OCI-LY7 (cell line): Measurements from ENCODE around the gene MFAP4. TPM values are rescaled to one million over a fixed set of nuclear protein-coding genes. Genes with fewer than 3 reads are reported as not detected.

ENCODE experiments used
- Bru-seq: library from RNA; stranded (reverse); fragments of 400-500 nt; gene quantifications from one replicate; lab custom pipeline; 2021; lab: Mats Ljungman, UMichigan
- BruChase-seq, 2 experiments: library from RNA; stranded (reverse); fragments of 400-500 nt; gene quantifications; one replicate each; lab custom pipeline; 2021; lab: Mats Ljungman, UMichigan
- BruUV-seq: library from RNA; stranded (reverse); fragments of 400-500 nt; replicated peaks from 2 replicates; lab custom pipeline; 2021; lab: Mats Ljungman, UMichigan
- CTCF ChIA-PET: fragments of 300-600 bp; sonication (Branson Sonifier 250); formaldehyde crosslinking; loops from one replicate; lab custom pipeline; 2022; ENCODE audit warnings: antibody characterized with exemption; ENCODE audit not compliant: unreplicated experiment; lab: Charles Lee
- POLR2A ChIA-PET: fragments of 300-600 bp; sonication (Branson Sonifier 250); formaldehyde crosslinking; loops from one replicate; lab custom pipeline; 2022; ENCODE audit warnings: antibody characterized with exemption; lab: Charles Lee
- DNase-seq: peaks from one replicate; pipeline ENCODE4 v3.0.0-alpha.2; 2015; ENCODE audit warnings: low spot score
- H2AFZ ChIP-seq: fragments of 200-600 bp; sonication (generic), shearing (Covaris generic); 2 replicates; pipeline ENCODE4 v1.6.1; 2014; ENCODE audit warnings: mild to moderate bottlenecking, antibody characterized with exemption, low read length, moderate library complexity
- H3K27ac ChIP-seq: fragments of 200-600 bp; sonication (generic); 2 replicates; pipeline ENCODE4 v1.5.1; 2014; ENCODE audit warnings: mixed run types, low read depth, mild to moderate bottlenecking, moderate library complexity, low read length, inconsistent platforms; ENCODE audit not compliant: poor library complexity, severe bottlenecking
- H3K36me3 ChIP-seq: fragments of 200-600 bp; sonication (generic); 2 replicates; pipeline ENCODE4 v1.6.1; 2014; ENCODE audit warnings: mild to moderate bottlenecking, antibody characterized with exemption, low read length, moderate library complexity, mixed read lengths; ENCODE audit not compliant: insufficient read depth
- H3K4me1 ChIP-seq: fragments of 200-600 bp; sonication (generic); 2 replicates; pipeline ENCODE4 v1.5.1; 2014; ENCODE audit warnings: mild to moderate bottlenecking, low read length; ENCODE audit not compliant: insufficient read depth, poor library complexity, severe bottlenecking
- H3K4me2 ChIP-seq: fragments of 200-600 bp; sonication (generic); 2 replicates; pipeline ENCODE4 v1.6.1; 2014; ENCODE audit warnings: mild to moderate bottlenecking, low read length
- H3K4me3 ChIP-seq: fragments of 200-600 bp; sonication (generic); 2 replicates; pipeline ENCODE4 v1.5.1; 2014; ENCODE audit warnings: mild to moderate bottlenecking, low read depth, low read length; ENCODE audit not compliant: poor library complexity, severe bottlenecking
- H3K79me2 ChIP-seq: fragments of 200-600 bp; sonication (generic); 2 replicates; pipeline ENCODE4 v1.6.1; 2016; ENCODE audit warnings: low read depth, mild to moderate bottlenecking, low read length, moderate library complexity, mixed read lengths; ENCODE audit not compliant: insufficient read depth
- H3K9me2 ChIP-seq: fragments of 200-600 bp; sonication (generic); 2 replicates; pipeline ENCODE4 v1.6.1; 2016; ENCODE audit warnings: mild to moderate bottlenecking, low read length, mixed read lengths; ENCODE audit not compliant: insufficient read depth
- H3K9me3 ChIP-seq: fragments of 200-600 bp; sonication (generic); 2 replicates; pipeline ENCODE4 v1.6.1; 2014; ENCODE audit warnings: mild to moderate bottlenecking, mixed run types, low read length, mixed read lengths
- H4K20me1 ChIP-seq: fragments of 200-600 bp; sonication (generic); 2 replicates; pipeline ENCODE4 v1.6.1; 2014; ENCODE audit warnings: mild to moderate bottlenecking, antibody characterized with exemption, low read length, moderate library complexity, mixed read lengths; ENCODE audit not compliant: insufficient read depth
- EZH2phosphoT487 ChIP-seq: fragments of 200-600 bp; sonication (generic); IDR thresholded peaks from 2 replicates; pipeline ENCODE4 v1.6.1; 2018; ENCODE audit warnings: low read depth, borderline replicate concordance, mild to moderate bottlenecking, mixed run types, antibody characterized with exemption, low read length, moderate library complexity, mixed read lengths
- intact Hi-C: fragments of 100-400 bp; cut with micrococcal nuclease; formaldehyde crosslinking; loops from one replicate; pipeline ENCODE4 v1.10.0; 2022; ENCODE audit not compliant: unreplicated experiment
- long read RNA-seq: library from polyadenylated mRNA; stranded (forward); transcript quantifications from one replicate; pipeline ENCODE4 v2.0.0, GENCODE V29; 2022
- total RNA-seq, 2 experiments: library from RNA; depleted of rRNA in 1 of 2; stranded (reverse); fragments of >200 nt in 1 of 2; shearing (Covaris generic) in 1 of 2; gene quantifications; 2 replicates each; pipeline ENCODE4 v1.2.3, GENCODE V29; 2014 to 2022
- TF ChIP-seq, protein P1 (sequence below): fragments of 200-600 bp; sonication (generic); conservative IDR thresholded peaks from 2 replicates; pipeline ENCODE4 v1.5.1; 2014; ENCODE audit warnings: mild to moderate bottlenecking, antibody characterized with exemption, low read length, moderate library complexity, mixed read lengths

Gene MFAP4, protein sequence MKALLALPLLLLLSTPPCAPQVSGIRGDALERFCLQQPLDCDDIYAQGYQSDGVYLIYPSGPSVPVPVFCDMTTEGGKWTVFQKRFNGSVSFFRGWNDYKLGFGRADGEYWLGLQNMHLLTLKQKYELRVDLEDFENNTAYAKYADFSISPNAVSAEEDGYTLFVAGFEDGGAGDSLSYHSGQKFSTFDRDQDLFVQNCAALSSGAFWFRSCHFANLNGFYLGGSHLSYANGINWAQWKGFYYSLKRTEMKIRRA
- total RNA-seq (2014; rRNA removed; shearing (Covaris generic)), result not detected in 2 replicates
- 0.31 and 0.65 TPM in 2 replicates for total RNA-seq (2022)
- not detected for Bru-seq, nascent RNA
- BruChase-seq, experiment 1, labeled RNA remaining after a 6-hour chase, result not detected
- not detected for BruChase-seq, experiment 2, labeled RNA remaining after a 2-hour chase
- long read RNA-seq, result 0 reads

DNA sequence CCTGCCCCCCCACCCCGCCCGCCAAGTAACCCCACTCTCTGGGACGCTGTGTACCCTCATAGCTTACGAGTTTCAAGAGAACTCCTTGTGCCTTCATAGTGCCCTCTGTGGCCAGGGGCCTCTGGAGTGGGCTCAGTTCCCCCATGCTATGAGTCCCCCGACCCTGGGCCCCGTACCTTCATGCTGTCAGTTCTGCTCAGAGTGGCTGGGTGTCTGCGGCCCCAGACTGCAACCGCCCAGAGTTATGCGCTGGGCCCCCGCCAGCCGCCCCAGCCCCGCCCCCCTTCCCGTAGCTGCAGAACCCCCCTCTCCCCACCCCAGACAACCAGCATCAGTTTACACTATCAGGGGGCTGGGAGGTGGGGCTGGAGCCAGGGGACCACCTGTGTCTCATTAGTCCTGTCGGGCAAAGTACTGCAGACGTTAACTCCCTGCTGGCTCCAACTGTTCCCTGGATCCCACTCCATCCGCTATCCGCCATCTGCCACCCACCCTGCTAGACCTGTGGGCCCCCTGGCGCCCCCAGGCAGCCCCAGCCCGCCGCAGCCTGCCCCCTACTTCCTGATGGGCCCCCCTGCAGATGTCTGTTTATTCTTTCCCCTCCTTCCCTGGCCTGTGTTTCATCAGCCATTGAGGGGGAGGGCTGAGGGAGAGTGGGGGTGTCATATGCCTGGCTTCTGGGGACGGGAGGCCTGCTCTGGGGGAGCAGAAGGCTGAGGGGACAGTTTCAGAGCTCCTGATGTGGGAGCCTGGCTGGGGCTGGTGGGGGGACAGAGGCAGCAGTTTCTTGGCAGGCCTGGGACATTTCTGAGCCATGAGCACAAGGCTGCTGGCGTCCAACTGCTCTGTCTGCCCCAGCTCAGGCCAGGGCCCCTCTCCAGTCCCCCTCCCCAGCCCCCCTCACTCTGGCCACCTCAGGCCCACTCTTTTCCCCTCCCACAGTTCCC lies at the start of gene MFAP4:
TSS of gene MFAP4 (minus strand) at position 217 of the 947 bp plus-strand sequence. CDS start at position 182, 35 bp downstream.
- 0 out of 2 replicates have a peak within 1 kb of the TSS, but pooled peaks have one; percentile 25 for H3K4me2 ChIP-seq
- POLR2A ChIA-PET, result interaction anchor here (0.6 to 2.9 kb wide), 2 partner anchors 9 to 534 kb away, joined by 3 to 19 read pairs; partner anchors contain the start of gene MAPK7

DNA sequence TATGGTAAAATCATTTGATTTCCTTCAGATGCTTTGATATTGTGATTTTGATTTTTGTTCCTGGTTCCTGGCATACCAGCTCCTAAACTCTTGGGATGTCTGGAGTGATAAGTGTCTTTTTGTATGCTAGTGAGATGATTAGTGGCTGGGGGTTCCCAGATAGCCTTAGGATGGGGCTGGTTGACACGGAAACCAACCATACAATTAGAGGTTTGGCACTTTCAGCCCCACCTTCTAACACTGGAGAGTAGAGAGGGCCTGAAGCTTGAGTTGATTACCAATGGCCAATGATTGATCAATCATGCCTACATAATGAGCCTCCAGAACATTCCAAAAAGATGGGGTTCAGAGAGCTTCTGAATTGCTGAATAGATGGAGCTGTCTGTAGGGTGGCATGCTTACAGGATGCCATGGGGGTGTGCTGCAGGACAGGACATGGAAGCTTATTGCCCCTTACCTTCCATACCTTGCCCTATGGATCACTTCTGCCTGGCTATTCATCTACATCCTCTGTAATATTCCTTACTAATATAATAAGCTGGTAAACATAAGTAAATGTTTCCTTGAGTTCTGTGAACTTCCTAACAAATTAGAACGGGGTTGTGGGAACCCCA lies 46.8 kb upstream of the MFAP4 start:
- ChIA-PET CTCF (interaction anchor here (0.6 to 0.7 kb wide), 2 partner anchors 23 to 1442 kb away, joined by 3 read pairs; no protein-coding TSS in a partner anchor), POLR2A (interaction anchor here (0.6 kb wide), 1 partner anchor 129 kb away, joined by 3 read pairs; no protein-coding TSS in a partner anchor)
- no peak overlapping the region for H2AFZ ChIP-seq
- H4K20me1 ChIP-seq, result no peaks in the 10 kb centered on the region
- intact Hi-C loops, result loop anchor here (2.0 kb wide), 1 partner anchor 69 kb away; no protein-coding TSS in a partner anchor
- BruUV-seq, result no TSS peak
- H3K27ac ChIP-seq, result no peak overlapping the region
- H3K4me3 ChIP-seq, result no peak overlapping the region
- H3K36me3 ChIP-seq, result no peaks in the 10 kb centered on the region
- H3K4me2 ChIP-seq, result no peak overlapping the region
- TF ChIP-seq, protein P1, sequence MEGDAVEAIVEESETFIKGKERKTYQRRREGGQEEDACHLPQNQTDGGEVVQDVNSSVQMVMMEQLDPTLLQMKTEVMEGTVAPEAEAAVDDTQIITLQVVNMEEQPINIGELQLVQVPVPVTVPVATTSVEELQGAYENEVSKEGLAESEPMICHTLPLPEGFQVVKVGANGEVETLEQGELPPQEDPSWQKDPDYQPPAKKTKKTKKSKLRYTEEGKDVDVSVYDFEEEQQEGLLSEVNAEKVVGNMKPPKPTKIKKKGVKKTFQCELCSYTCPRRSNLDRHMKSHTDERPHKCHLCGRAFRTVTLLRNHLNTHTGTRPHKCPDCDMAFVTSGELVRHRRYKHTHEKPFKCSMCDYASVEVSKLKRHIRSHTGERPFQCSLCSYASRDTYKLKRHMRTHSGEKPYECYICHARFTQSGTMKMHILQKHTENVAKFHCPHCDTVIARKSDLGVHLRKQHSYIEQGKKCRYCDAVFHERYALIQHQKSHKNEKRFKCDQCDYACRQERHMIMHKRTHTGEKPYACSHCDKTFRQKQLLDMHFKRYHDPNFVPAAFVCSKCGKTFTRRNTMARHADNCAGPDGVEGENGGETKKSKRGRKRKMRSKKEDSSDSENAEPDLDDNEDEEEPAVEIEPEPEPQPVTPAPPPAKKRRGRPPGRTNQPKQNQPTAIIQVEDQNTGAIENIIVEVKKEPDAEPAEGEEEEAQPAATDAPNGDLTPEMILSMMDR, result peak; percentile 56
- no peak for TF ChIP-seq EZH2phosphoT487
- peaks cover 22% of the 10 kb centered on the region for H3K4me1 ChIP-seq
- no peaks in the 10 kb centered on the region for H3K9me2 ChIP-seq
- DNase-seq, result peak; percentile 29
- no peaks in the 10 kb centered on the region for H3K79me2 ChIP-seq
- H3K9me3 ChIP-seq, result no peaks in the 10 kb centered on the region

More for the DNA sequence above, at the start of gene MFAP4:
- no peak for TF ChIP-seq EZH2phosphoT487
- TF ChIP-seq, protein P1, result no peak
- BruUV-seq, result no TSS peak
- Histone ChIP-seq H3K9me2 (no peaks in the 10 kb centered on the region), H3K4me1 (peaks cover 11% of the 10 kb centered on the region), H3K4me3 (no peak within 1 kb of the TSS), H3K9me3 (no peaks in the 10 kb centered on the region), H3K27ac (no peak within 1 kb of the TSS), H3K79me2 (no peaks in the 10 kb centered on the region), H4K20me1 (no peaks in the 10 kb centered on the region), H2AFZ (no peak within 1 kb of the TSS), H3K36me3 (peaks cover 9% of the 10 kb centered on the region; the same call in 1 of the 2 replicates)
- CTCF ChIA-PET, result interaction anchor here (0.7 to 0.8 kb wide), 2 partner anchors 9 kb away, joined by 3 to 4 read pairs; partner anchors contain the start of gene MAPK7
- DNase-seq, result no peak
- intact Hi-C loops, result no loop called here
